ENCODE measurements around the gene ACP7. TPM values are rescaled to one million over a fixed set of nuclear protein-coding genes. Genes with fewer than 3 reads are reported as not detected.
"Not testable (repeated sequence)": the region's sequence is repeated elsewhere in the genome, so short reads cannot be mapped to it uniquely, and the experiment has no call there.

Gene ACP7
- total RNA-seq, 2 experiments from 2014 or later: not detected

GRCh38 chr19:39142630-39143029 lies 58.5 kb downstream of the ACP7 start:
- DNase-seq: no peak
- Mint-ChIP-seq H3K4me3 (no peak overlapping the region), H3K27me3 (no peaks in the 10 kb centered on the region), H3K4me1 (peaks cover 8% of the 10 kb centered on the region), H3K9me3 (no peaks in the 10 kb centered on the region), H3K36me3 (no peaks in the 10 kb centered on the region), H3K27ac (no peak overlapping the region)

- not testable (repeated sequence) for H3K27me3 Mint-ChIP-seq, H3K27ac Mint-ChIP-seq, H3K4me3 Mint-ChIP-seq, DNase-seq, H3K9me3 Mint-ChIP-seq, H3K4me1 Mint-ChIP-seq, H3K36me3 Mint-ChIP-seq
These were observed 59.7 kb downstream of the ACP7 start for GRCh38 chr19:39143757-39144289.

- Mint-ChIP-seq H3K36me3 (no peaks in the 10 kb centered on the region), H3K9me3 (no peaks in the 10 kb centered on the region), H3K4me3 (no peak overlapping the region), H3K27ac (no peak overlapping the region), H3K27me3 (no peaks in the 10 kb centered on the region), H3K4me1 (peaks cover 8% of the 10 kb centered on the region)
- no peak for DNase-seq
These were observed 60.3 kb downstream of the ACP7 start for GRCh38 chr19:39144290-39145071.

- no peak overlapping the region for H3K27ac Mint-ChIP-seq
- H3K27me3 Mint-ChIP-seq: no peaks in the 10 kb centered on the region
- peaks cover 8% of the 10 kb centered on the region for H3K4me1 Mint-ChIP-seq
- DNase-seq: no peak
- H3K4me3 Mint-ChIP-seq: no peak overlapping the region
- no peaks in the 10 kb centered on the region for H3K9me3 Mint-ChIP-seq
- no peaks in the 10 kb centered on the region for H3K36me3 Mint-ChIP-seq
These were observed 61.2 kb downstream of the ACP7 start for GRCh38 chr19:39145180-39145953.

- no peak overlapping the region for H3K27ac Mint-ChIP-seq
- H3K4me1 Mint-ChIP-seq: peaks cover 8% of the 10 kb centered on the region
- DNase-seq: no peak
- H3K27me3 Mint-ChIP-seq: no peaks in the 10 kb centered on the region
- no peaks in the 10 kb centered on the region for H3K9me3 Mint-ChIP-seq
- no peaks in the 10 kb centered on the region for H3K36me3 Mint-ChIP-seq
- H3K4me3 Mint-ChIP-seq: no peak overlapping the region
These were observed 61.9 kb downstream of the ACP7 start for GRCh38 chr19:39146091-39146490.

- Mint-ChIP-seq H3K4me3 (no peak overlapping the region), H3K9me3 (no peaks in the 10 kb centered on the region), H3K36me3 (no peaks in the 10 kb centered on the region), H3K4me1 (peaks cover 8% of the 10 kb centered on the region), H3K27ac (no peak overlapping the region), H3K27me3 (no peaks in the 10 kb centered on the region)
- no peak for DNase-seq
These were observed 62.7 kb downstream of the ACP7 start for GRCh38 chr19:39146686-39147450.

GRCh38 chr19:39147480-39147879 lies 63.3 kb downstream of the ACP7 start:
- Mint-ChIP-seq H3K27ac (no peak overlapping the region), H3K4me1 (peaks cover 8% of the 10 kb centered on the region), H3K9me3 (no peaks in the 10 kb centered on the region), H3K27me3 (no peaks in the 10 kb centered on the region), H3K4me3 (no peak overlapping the region), H3K36me3 (no peaks in the 10 kb centered on the region)
- no peak for DNase-seq

- Mint-ChIP-seq H3K4me3 (no peak overlapping the region), H3K9me3 (no peaks in the 10 kb centered on the region), H3K4me1 (peaks cover 11% of the 10 kb centered on the region), H3K27ac (no peak overlapping the region), H3K27me3 (no peaks in the 10 kb centered on the region), H3K36me3 (no peaks in the 10 kb centered on the region)
- no peak for DNase-seq
These were observed 64.9 kb downstream of the ACP7 start for GRCh38 chr19:39148939-39149529.

- H3K4me1 Mint-ChIP-seq: peaks cover 8% of the 10 kb centered on the region
- H3K36me3 Mint-ChIP-seq: no peaks in the 10 kb centered on the region
- no peak for DNase-seq
- no peaks in the 10 kb centered on the region for H3K9me3 Mint-ChIP-seq
- no peaks in the 10 kb centered on the region for H3K27me3 Mint-ChIP-seq
- H3K4me3 Mint-ChIP-seq: no peak overlapping the region
- H3K27ac Mint-ChIP-seq: no peak overlapping the region
These were observed 66.1 kb downstream of the ACP7 start for GRCh38 chr19:39150235-39150634.

- Mint-ChIP-seq H3K4me3 (no peak overlapping the region), H3K36me3 (no peaks in the 10 kb centered on the region), H3K27me3 (no peaks in the 10 kb centered on the region), H3K9me3 (no peaks in the 10 kb centered on the region), H3K4me1 (peaks cover 8% of the 10 kb centered on the region), H3K27ac (no peak overlapping the region)
- DNase-seq: no peak
These were observed 66.8 kb downstream of the ACP7 start for GRCh38 chr19:39150807-39151600.

GRCh38 chr19:39152066-39152465 lies 67.9 kb downstream of the ACP7 start:
- Mint-ChIP-seq H3K4me1 (peaks cover 7% of the 10 kb centered on the region), H3K27me3 (no peaks in the 10 kb centered on the region), H3K4me3 (no peak overlapping the region), H3K36me3 (no peaks in the 10 kb centered on the region), H3K9me3 (no peaks in the 10 kb centered on the region), H3K27ac (no peak overlapping the region)
- no peak for DNase-seq

- Mint-ChIP-seq H3K4me1 (peaks cover 9% of the 10 kb centered on the region), H3K9me3 (no peaks in the 10 kb centered on the region), H3K36me3 (no peaks in the 10 kb centered on the region), H3K27ac (no peak overlapping the region), H3K4me3 (no peak overlapping the region), H3K27me3 (no peaks in the 10 kb centered on the region)
- DNase-seq: no peak
These were observed 70.0 kb downstream of the ACP7 start for GRCh38 chr19:39154100-39154628.

- H3K4me3 Mint-ChIP-seq: no peak overlapping the region
- H3K27me3 Mint-ChIP-seq: no peaks in the 10 kb centered on the region
- no peaks in the 10 kb centered on the region for H3K9me3 Mint-ChIP-seq
- no peak for DNase-seq
- H3K27ac Mint-ChIP-seq: no peak overlapping the region
- no peaks in the 10 kb centered on the region for H3K36me3 Mint-ChIP-seq
- peaks cover 9% of the 10 kb centered on the region for H3K4me1 Mint-ChIP-seq
These were observed 70.5 kb downstream of the ACP7 start for GRCh38 chr19:39154629-39155100.
